DMS53 treated with DMSO at 0.1 percent for 48 hours (cell line): ENCODE data around the gene GMEB2.
"Not testable (repeated sequence)": the region's sequence is repeated elsewhere in the genome, so short reads cannot be mapped to it uniquely, and the experiment has no call there.

Source experiments
- DNase-seq: peaks from one replicate; lab custom pipeline; 2025; ENCODE audit not compliant: unreplicated experiment; lab: John Stamatoyannopoulos, UW

Gene GMEB2

DNA sequence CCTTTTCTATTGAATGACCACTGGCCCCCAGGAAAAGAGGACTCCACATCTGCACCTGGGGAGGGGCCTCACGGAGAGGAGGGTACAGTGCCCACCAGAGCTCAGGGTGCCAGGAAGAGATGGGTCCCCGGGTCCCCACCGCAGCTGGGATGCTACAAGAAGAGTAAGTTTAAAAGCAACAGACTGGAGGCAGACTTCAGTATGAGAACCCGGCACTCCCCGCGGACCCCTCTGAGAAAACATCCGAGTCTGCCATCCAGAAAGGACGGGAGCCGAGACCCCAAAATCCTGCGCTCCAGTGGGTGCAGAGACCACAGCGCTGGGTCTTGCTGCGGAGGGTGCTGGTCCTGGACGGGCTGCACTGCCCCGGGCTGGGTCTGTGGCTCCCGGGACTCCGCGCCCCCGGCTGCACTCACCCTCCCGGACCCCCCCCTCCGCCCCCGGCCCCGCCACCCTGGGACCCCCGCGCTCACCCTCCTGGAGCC is 53.2 kb downstream of the GMEB2 start:
- no peak for DNase-seq

DNA sequence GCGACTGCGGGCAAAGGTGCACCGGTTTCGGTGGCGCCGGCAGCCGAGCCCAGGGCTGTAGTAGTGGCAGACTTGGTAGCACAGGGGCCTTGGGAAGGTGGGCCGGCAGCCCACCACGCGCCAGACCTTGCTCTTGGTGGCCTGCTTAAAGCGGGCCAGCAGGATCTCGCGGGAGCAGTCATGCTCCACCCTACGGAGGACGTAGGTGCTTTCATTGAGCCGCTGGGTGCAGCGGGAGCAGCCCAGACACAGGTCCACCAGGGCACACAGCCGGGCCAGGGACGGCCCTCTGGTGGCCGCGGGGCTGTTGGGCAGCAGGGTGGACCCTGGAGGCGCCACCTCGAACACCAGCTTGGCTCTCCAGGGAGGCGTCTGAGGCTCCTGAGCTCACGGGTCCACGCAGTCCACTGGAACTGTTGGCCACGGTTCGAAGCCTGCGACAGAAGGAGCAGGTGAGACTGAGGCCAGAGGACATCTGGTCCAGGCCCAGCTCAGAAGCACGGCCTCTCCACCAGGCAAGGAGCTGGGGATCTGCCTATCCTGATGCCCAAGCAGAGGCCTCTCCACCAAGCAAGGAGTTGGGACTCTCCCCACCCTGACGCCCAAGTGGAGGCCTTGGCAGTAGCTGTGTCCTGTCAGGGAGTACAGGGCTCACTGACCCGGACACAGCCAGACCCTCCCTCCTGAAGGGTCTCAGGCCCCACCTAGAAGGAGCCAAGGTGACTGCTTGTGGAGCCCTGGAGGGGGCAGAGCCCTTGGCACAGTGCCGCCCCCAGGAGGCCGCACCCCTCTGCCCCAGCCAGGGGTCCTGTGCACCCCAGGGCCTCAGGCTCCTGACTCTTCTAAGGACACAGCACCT is 53.9 kb downstream of the GMEB2 start:
- DNase-seq = no peak

DNA sequence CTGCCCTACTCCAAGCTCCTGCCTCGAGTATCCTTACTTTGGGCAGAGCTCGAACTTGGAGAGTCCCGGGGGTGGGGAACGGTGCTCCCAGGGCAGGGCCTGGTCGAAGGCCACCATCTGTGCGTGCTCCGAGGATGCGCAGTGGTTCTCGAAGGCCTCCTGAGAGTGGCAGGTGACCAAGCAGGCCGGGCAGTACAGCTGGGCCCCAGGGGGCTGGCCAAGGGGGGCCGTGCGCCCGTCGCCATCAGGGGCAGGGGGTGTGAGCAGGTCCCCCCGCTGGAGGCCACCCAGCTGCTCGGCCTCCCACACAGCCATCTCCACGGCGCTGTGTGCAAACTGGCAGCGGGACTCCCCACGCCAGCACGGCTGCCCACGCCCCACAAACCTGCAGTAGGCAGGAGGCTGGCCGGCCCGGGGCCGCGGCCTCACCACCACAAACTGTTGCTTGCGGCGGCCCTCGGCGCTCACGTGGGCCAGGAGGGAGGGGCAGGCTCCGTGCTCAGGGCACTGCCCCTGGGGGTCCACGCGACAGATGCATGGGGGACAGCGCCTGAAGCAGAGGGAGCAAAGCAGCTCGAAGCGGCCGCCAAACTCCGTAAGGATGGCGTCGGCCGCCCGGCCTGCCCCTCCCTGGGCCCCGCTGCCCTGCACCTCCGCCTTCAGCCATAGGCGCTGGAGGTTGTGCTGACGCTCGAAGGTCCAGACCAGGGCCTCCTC is 54.7 kb downstream of the GMEB2 start:
- DNase-seq = no peak

DNA sequence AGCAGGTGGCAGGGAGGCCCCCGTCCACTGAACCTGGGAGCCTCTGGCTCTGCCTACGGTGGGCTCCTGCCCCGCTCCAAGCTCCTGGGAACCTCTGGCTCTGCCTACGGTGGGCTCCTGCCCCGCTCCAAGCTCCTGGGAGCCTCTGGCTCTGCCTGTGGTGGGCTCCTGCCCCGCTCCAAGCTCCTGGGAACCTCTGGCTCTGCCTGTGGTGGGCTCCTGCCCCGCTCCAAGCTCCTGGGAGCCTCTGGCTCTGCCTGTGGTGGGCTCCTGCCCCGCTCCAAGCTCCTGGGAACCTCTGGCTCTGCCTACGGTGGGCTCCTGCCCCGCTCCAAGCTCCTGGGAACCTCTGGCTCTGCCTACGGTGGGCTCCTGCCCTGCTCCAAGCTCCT is 55.8 kb downstream of the GMEB2 start:
- not testable (repeated sequence) for DNase-seq

DNA sequence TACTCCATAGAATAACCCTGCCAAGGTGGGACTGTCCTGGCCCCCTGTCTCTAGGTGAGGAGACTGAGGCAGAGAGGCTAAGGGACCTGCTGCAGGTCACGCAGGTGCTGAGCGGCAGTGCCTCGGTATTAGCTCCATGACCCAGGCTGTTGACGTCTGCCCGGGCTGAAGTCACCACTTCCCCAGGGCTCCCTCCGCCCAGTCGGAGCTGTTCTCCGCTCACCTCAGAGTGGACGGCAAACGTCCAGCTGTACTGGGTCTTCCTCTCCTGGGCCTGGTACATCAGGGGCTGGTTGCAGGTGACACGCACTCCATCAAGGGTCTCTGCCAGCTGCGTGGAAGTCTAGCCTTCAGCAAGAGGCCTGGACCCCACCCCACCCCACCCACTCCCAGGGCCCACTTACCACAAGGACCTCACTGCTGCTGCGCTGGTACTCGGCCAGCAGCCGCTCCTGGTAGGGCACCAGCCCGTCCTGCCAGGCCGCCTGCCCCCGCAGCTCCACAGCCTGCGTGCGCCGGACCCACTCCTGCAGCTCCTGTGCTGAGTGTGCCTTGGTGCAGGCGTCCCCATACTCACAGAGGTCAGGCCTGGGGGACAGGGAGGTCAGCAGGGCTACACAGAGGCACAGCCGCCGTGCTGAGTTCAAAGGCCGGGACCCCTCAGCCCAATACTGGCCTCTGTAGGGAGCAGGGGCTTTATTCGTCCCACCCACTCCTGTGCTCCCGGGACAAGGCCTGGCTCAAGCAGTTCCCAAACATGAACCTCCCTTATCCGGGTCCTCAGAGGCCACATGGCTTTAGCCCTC is 56.4 kb downstream of the GMEB2 start:
- no peak for DNase-seq

DNA sequence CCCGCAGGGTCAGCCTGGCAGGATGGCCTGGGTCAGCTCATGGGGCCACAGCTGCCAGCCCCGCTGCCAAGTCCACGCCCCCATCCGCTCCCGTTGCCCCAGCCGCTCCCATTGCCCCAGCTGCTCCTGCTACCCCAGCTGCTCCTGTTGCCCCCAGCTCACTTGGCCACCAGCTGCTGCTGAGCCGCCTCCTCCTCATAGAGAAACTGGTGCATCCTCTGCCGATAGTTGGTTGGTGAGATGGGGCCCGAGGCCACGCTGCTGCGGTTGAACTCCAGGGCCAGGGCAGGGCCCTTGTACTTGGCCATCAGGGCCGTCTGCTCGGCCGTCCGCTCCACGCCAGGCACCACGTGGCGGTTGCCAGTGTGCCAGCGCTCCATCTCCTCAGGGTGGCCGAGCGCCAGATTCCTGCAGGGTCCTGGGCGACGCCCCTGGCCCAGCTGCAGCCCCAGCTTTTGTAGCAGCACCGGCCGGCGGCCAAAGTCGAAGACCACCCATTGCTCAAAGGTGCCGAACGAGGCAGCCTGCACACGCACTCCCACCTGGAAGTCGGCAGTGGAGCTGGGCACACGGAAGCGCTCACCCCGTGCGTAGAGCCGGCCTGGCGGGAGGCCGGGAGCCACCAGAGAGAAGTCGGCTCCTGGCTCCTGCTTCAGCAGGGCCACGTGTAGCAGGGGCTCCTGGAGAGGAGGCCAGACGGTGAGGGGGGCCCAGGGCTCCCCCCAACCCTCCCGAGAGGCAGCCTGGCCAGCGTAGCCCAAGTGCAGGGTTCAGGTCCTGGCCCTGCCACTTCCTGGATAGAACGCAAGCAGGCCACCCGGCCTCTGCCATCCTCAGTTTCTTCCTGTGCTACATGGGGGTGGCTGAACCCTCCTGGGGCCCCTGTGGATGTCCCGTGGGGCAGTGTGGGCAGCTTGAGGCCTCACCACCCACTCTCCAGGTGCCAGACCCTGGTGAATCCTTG is 57.6 kb downstream of the GMEB2 start:
- DNase-seq = no peak

DNA sequence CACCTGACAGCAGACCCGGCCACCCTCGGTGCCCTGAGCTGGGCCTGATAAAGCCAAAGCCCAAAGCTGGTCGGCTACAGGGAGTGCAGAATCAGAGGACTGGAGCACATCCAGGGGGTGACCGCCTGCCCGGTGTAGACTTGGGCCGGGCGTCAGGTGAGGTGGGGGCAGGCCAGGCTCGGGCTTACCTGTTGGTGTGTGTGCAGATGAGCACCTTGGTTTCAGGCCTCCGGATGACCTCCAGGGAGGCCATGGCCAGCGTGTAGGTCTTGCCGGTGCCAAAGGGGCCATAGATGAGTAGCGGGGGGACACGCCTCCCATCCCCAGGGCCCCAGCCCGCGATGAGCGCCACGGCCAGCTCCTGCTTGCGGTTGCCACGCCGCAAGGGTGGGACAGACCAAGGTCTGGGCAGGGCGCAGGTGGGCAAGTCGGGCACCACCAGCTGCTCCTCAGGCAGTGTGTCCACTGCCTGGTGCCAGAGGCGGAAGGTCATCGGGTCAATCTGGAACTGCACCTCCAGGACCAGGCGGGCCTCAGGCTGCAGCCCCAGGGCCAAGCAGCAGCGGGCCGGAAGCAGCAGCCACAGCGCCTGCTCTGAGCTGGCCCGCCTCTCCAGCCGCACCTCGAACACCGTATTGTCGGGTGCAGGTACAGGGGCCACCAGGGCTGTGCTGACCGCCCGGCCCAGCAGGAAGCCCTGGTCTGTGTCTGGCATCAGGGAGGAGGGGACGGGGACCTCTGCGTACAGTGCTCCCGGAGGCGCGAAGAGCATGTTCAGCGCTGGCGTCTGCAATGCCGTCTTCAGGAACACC is 58.5 kb downstream of the GMEB2 start:
- DNase-seq = no peak

DNA sequence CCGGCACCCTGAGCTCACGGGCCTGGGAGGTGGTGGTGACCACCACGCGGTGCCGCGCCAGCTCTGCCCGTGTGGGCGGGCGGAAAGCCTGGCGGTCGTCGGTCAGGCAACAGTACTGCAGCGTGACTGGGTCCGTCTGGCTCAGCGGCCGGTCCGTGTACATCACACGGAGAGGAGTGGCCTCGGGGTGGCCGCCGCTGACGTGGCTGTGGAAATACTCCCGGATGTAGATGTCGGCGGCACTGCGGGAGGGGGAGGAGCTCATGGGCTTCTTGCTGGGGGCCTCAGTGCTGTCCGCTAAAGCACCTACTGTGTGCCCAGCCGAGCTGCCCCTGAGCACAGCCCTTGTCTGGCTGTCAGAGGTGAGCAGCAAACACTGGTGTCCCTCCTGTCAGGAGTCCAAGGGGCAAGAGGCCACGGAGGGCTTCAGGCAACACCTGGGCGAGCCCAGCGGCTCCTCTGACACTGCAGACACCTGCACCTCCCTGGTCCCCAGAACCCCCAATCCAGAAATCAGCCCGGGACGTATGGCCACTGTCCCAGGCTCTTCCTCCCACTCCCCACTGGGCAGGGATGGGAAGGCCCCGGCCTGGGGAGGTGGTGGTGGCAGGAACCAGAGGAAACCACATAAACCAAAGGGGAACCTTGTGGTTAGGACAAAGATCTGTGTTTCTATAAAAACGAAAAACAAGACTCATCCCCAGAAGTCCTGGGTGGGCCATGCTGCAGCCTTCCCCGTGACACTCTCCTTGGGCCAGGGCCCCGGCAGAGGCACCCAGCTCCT is 59.3 kb downstream of the GMEB2 start:
- DNase-seq = no peak

DNA sequence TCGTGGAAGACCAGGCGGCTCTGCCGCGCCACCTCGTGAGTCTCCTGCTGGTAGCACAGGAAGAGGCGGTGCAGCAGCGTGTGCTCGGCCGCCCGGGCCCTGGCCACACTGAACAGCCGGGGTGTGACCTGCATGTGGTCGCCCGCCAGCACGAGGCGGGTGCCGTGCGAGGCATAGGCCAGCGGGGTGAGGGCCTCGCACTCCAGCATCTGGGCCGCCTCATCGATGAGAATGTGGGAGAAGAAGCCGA is 59.8 kb downstream of the GMEB2 start:
- no peak for DNase-seq

DNA sequence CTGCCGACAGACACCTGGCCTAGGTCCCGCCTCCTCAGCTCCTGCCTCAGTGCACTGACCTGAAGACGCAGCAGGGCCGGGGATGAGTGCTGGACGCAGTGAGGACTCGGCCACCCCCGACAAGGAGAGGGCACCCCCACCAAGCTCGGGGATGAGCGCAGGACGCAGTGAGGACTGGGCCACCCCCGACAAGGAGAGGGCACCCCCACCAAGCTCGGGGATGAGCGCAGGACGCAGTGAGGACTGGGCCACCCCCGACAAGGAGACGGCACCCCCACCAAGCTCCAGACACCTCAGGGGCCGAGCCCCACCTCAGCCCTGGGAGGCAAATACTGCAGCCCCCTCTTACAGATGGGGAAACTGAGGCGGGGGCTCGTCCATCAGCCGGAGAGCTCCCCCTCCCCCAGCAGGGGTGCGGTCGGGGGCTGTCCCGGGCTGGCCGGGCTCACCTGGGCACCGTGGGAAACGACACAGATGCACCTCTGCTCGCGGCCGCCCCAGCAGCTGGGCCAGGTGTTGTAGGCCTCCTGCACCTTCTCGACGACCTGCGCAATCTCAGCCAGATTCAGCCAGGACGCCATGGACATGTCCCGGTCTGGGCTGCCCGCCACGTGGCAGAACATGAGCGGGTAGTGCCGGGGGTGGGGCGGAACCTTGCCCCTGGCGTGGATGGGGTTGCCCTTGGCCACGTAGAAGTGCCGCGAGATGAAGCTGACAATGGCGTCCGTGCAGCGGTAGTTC is 60.3 kb downstream of the GMEB2 start:
- DNase-seq = no peak

DNA sequence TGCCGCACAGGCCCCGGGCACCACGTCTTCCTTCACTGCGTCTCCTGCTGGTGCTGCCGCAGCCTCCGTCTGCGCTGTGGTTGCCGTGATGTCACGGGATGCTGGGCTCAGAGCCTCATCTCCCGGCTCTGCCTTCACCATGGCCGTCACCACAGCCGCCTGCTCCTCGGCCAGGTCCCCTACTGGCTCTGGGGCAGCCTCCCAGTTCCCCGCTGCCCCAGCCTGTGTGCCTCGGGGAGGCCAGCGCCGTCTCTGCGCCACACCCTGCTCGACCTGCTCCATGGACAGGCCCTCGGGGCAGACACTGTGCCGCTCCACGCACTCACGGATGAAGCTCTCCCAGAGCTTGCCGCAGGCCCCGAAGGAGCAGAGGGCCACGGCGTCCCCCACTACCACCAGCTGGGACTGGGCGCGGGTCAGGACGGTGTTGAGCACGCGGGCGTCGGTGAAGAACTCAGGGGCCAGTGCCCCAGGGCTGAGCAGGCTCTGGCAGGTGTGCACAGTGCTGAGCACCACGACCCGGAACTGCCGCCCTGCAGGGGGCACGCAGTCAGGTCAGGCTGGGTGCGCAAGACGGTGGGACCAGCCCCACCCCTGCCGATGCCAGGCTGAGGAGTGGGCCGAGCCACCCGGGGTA is 61.1 kb downstream of the GMEB2 start:
- DNase-seq = no peak

DNA sequence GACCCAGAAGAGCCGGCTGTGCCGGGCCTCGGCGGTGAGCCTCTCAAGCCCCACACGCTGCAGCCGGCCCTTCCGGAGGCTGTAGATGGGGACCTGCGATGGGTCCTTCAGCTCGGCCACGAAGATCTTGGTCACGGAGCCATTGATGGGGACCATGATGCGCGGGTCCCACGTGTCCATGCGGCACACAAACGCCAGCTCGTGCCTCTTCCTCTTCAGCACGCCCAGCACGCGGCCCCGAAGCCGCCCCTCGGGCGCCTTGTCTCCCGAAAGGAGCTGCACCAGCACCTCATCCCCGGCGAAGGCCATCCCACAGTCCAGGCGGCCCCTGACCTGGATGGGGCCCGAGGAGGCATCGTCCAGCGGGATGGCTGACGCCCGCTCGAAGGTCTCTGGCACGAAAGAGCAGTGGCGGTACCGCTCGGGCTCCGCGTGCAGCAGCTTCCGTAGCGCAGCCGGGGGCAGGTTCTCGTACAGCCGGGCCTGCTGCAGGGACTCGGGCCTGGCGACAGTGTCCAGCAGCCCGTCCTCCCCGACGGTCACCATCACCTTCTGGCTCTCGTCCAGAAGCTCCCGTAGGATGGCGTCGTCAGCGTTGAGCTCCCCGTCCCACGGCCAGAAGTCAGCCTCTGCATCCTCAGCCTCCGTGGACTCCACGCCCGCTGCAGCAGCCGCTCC is 61.7 kb downstream of the GMEB2 start:
- no peak for DNase-seq

DNA sequence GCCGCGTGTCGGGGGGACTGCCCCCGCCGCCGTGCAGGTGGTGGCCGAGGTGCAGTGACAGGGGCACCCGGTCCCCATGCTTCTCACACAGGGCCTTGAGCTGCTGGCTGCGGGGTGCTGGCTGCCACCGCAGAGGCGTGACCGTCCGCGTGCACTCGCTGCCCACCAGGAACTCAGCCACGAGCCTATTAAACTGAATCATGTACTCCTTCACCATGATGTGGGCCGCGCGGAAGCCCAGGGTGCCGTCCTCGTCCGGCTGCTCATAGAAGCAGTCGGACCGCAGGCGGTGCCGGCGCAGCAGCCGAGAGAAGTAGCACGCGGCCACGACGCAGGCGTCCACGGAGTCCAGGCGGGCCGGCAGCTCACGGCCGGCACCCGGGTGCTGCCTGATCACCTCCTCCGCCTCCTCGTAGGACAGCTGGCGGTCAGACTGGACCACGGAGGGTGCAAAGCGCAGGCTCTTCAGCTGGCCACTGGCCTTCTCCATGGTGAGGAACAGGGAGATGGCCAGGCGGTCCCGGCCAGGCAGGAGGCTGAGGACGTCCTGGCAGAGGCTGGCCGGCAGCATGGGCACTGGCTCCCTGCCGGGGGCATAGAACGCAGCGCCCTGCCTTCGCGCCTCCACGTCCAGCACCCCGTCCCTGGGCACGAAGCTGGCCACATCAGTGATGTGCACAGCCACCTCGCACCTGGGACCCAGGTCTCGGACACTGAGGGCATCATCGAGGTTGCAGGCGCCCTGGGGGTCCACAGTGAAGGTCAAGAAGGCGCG is 62.7 kb downstream of the GMEB2 start:
- no peak for DNase-seq

DNA sequence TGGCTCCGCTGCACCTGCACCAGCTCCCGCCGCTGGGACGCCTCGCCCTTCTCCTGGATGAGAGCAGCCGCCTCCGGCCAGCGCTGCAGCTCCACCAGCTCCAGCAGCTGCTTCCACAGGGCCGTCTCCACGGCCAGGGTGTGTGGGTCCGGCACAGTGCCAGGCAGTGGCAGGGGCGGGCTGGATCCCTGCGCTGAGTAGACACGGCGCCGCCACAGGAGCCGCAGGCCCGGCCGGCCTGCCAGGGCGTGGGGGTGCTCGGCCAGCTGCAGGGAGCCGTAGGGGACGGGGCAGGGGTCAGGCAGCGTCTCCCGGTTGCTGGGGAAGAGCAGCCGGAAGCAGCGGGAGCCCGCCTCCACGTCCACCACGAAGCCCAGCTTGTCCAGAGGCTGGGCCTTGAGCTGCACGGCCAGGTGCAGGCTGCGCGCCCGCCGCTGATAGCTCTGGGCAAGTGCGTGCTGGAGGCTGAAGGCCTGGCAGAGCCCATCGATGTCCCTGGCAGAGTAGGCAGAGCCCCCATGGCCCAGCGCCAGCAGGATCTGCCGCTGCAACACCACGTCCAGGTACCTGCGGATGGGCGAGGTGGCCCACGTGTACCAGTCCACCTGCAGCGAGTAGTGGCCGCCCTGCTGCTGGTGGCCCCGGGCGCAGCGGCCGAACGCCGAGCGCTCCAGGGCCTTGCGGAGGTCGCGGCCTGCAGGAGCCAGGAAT is 63.5 kb downstream of the GMEB2 start:
- no peak for DNase-seq

DNA sequence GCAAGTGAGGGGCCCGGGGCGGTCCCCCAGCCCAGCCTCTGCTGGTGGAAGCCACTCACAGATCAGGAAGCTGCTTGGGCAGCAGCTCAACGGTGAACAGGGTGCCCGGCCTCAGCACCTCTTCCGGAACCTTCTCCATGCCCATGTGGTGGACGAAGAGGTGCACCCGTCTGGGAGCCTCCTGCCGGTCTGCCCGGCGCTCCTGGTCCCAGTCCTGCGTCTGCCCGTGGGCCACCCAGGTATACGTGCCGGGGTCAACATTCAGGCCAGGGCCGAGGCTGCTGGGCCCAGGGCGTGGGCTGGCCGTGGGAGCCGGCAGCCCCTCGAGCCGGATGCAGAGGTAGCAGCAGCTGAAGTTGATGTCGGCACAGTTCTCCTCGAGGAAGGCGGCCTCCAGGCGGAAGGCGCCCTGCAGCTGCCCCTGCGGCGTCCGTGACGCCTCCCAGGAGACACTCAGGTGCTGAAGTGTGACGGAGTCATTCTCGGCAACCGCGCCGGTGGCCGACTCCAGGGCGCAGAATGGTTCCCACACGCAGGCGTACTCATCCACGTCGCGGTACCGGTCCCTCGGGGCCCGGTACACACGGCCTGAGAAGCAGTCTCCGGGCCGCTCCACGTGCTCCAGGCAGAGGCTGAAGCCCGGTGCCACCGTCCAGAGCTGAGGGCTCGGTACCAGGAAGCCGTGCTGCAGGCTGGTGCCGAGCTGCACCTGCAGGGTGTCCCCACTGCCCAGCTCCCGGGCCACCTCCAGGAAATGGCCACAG is 64.3 kb downstream of the GMEB2 start:
- no peak for DNase-seq
